CD4-positive, CD25-positive, alpha-beta regulatory T cell (primary cell): ENCODE measurements around the gene ALK. TPM values are rescaled to one million over a fixed set of nuclear protein-coding genes. Genes with fewer than 3 reads are reported as not detected.

Experiments
- ATAC-seq, 2 donors: fragments of 150-1000 bp; cut with Tn5 transposase; one replicate each; pipeline ENCODE4 v1.10.0; 2021; ENCODE audit warnings: low read depth in 2 of 2, moderate number of reproducible peaks in 2 of 2, moderate library complexity in 1 of 2
- DNase-seq, 3 donors: peaks; one replicate each; pipeline versions ENCODE4 v3.0.0 to v3.0.0-alpha.2; 2012 to 2022; ENCODE audit warnings: mixed read lengths in 1 of 3
- H3K27ac ChIP-seq: one replicate; pipeline ENCODE4 v1.7.0; 2013; ENCODE audit warnings: mild to moderate bottlenecking, low read length; ENCODE audit not compliant: insufficient read depth, poor library complexity, severe bottlenecking
- H3K27me3 ChIP-seq: one replicate; pipeline ENCODE4 v1.7.0; 2013; ENCODE audit warnings: low read length; ENCODE audit not compliant: control insufficient read depth, insufficient read depth
- H3K36me3 ChIP-seq: one replicate; pipeline ENCODE4 v1.7.0; 2013; ENCODE audit warnings: mild to moderate bottlenecking, low read length, moderate library complexity; ENCODE audit not compliant: control insufficient read depth, insufficient read depth
- H3K4me1 ChIP-seq: 2 replicates; pipeline ENCODE4 v1.7.0; 2013; ENCODE audit warnings: mild to moderate bottlenecking, low read length; ENCODE audit not compliant: insufficient read depth, control insufficient read depth, poor library complexity, severe bottlenecking
- H3K4me3 ChIP-seq: one replicate; pipeline ENCODE4 v1.7.0; 2013; ENCODE audit warnings: low read depth, mild to moderate bottlenecking, low read length, moderate library complexity
- H3K9me3 ChIP-seq, 2 experiments: 1 replicate in 1 of 2; 2 replicates in 1 of 2; pipeline ENCODE4 v1.7.0; 2013; ENCODE audit warnings: low read length in 2 of 2, mild to moderate bottlenecking in 1 of 2, moderate library complexity in 1 of 2; ENCODE audit not compliant: control insufficient read depth in 2 of 2
- H3K27ac Mint-ChIP-seq, 3 donors: one replicate each; pipeline ENCODE4 v1.8.0; 2020 to 2022; ENCODE audit warnings: mild to moderate bottlenecking in 3 of 3, mixed read lengths in 3 of 3, moderate library complexity in 2 of 3
- H3K27me3 Mint-ChIP-seq: one replicate; pipeline ENCODE4 v1.8.0; 2022; ENCODE audit warnings: mild to moderate bottlenecking, mixed read lengths
- H3K36me3 Mint-ChIP-seq: one replicate; pipeline ENCODE4 v1.8.0; 2020; ENCODE audit warnings: mixed read lengths
- H3K4me1 Mint-ChIP-seq, 4 donors: one replicate each; pipeline ENCODE4 v1.8.0; 2020 to 2022; ENCODE audit warnings: mixed read lengths in 4 of 4, mild to moderate bottlenecking in 1 of 4
- H3K4me3 Mint-ChIP-seq, 4 donors: one replicate each; pipeline ENCODE4 v1.8.0; 2020 to 2022; ENCODE audit warnings: mild to moderate bottlenecking in 4 of 4, mixed read lengths in 4 of 4, moderate library complexity in 3 of 4
- H3K9me3 Mint-ChIP-seq, 7 donors: one replicate each; pipeline ENCODE4 v1.8.0; 2020 to 2022; ENCODE audit warnings: mixed read lengths in 7 of 7, mild to moderate bottlenecking in 3 of 7, moderate library complexity in 2 of 7
- polyA plus RNA-seq, 4 donors: library from polyadenylated mRNA; unstranded; fragments of 300-500 nt; fragmentation: Illumina TruSeq; gene quantifications; one replicate each; pipeline ENCODE4 v1.2.3, GENCODE V29; 2021
- total RNA-seq: library from RNA; stranded (reverse); gene quantifications from one replicate; pipeline ENCODE4 v1.2.3, GENCODE V29; 2022

The ALK gene
- total and polyA plus RNA-seq, 5 donors from 2014 or later: not detected

DNA sequence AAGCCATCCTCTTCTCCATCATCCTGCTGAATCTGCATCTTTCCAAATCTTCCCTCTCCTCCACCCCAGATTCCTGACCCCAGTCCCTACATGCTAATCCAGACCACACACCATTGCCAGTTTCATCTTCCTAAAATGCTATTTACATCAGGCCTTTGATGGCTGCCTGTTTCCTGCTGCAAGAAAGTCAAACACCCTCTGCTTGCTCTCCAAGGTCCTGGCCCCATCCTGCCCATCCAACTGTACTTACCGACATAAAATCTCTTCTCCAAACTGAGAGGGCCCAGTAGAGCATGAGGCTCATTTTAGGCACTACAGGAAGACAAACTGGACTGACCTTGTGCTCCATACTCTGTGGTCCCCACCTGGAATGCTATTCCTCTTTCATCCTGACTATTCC is 19.0 kb downstream of the ALK start:
- peak overlapping the region in 1 of 4 donors; percentile 44 for H3K4me3 Mint-ChIP-seq

DNA sequence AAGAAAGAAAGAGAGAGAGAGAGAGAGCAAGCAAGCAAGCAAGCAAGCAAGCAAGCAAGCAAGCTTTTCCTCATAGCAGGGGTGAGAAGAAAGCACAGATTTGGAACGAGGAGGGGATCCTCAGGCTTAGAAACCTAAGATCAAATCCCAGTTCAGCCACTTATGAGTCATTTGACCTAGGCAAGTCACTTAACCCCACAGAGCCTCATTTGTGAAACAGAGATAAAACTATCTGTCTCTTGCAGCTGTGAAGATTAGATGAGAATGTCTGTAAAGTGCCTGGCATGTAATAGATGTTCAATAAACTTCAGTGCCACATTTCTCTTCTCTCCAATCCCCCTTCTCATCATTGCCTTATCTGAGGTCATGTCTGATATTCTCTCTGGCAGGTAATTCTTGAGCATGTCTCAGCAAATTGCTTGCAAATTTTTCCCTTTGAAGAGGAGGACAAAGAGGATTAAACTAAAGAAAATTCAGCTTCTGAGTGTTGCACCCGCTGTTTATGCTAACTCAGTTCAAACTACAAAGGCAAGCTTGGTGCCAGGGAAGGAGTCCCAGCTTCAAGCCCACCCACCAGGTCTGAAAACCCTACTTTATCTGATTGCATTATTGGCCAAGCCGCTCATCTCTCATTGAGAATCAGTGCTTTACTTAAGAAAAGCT is 20.3 kb downstream of the ALK start:
- Mint-ChIP-seq H3K9me3 (peaks cover 0 to 4% (median 0%) of the 10 kb centered on the region in 7 donors), H3K4me3 (no peak overlapping the region), H3K36me3 (no peaks in the 10 kb centered on the region), H3K4me1 (no peaks in the 10 kb centered on the region), H3K27me3 (peaks cover 28% of the 10 kb centered on the region), H3K27ac (no peak overlapping the region)
- DNase-seq (no peak), ATAC-seq (no peak)
- H3K27me3 ChIP-seq: peaks cover 2% of the 10 kb centered on the region
- no peak overlapping the region for H3K4me3 ChIP-seq
- H3K36me3 ChIP-seq: no peaks in the 10 kb centered on the region
- H3K4me1 ChIP-seq: no peaks in the 10 kb centered on the region
- H3K9me3 ChIP-seq: no peaks in the 10 kb centered on the region
- H3K27ac ChIP-seq: no peak overlapping the region

More for the DNA sequence above, 19.0 kb downstream of the ALK start:
- H3K36me3 ChIP-seq: no peaks in the 10 kb centered on the region
- no peak overlapping the region for H3K4me3 ChIP-seq
- Mint-ChIP-seq H3K36me3 (no peaks in the 10 kb centered on the region), H3K4me1 (no peaks in the 10 kb centered on the region), H3K27ac (no peak overlapping the region), H3K9me3 (peaks cover 0 to 4% (median 0%) of the 10 kb centered on the region in 7 donors), H3K27me3 (peaks cover 28% of the 10 kb centered on the region)
- DNase-seq (no peak), ATAC-seq (no peak)
- no peaks in the 10 kb centered on the region for H3K4me1 ChIP-seq
- H3K27me3 ChIP-seq: peaks cover 2% of the 10 kb centered on the region
- H3K9me3 ChIP-seq: no peaks in the 10 kb centered on the region
- no peak overlapping the region for H3K27ac ChIP-seq

GRCh38 chr2:29898999-29899398 is 22.4 kb downstream of the ALK start:
- Mint-ChIP-seq H3K36me3 (no peaks in the 10 kb centered on the region), H3K27ac (no peak overlapping the region), H3K27me3 (peaks cover 23% of the 10 kb centered on the region), H3K4me1 (no peaks in the 10 kb centered on the region), H3K4me3 (no peak overlapping the region), H3K9me3 (peaks cover 0 to 2% (median 0%) of the 10 kb centered on the region in 7 donors)
- H3K27ac ChIP-seq: no peak overlapping the region
- DNase-seq (no peak), ATAC-seq (no peak)
- no peaks in the 10 kb centered on the region for H3K9me3 ChIP-seq
- no peaks in the 10 kb centered on the region for H3K4me1 ChIP-seq
- H3K36me3 ChIP-seq: no peaks in the 10 kb centered on the region
- no peak overlapping the region for H3K4me3 ChIP-seq
- H3K27me3 ChIP-seq: peaks cover 2% of the 10 kb centered on the region

- H3K27ac ChIP-seq: no peak overlapping the region
- DNase-seq (no peak), ATAC-seq (no peak)
- no peak overlapping the region for H3K4me3 ChIP-seq
- H3K36me3 Mint-ChIP-seq: no peaks in the 10 kb centered on the region
- H3K4me3 Mint-ChIP-seq: no peak overlapping the region
- H3K4me1 ChIP-seq: no peaks in the 10 kb centered on the region
- no peaks in the 10 kb centered on the region for H3K4me1 Mint-ChIP-seq
- peaks cover 0 to 4% (median 0%) of the 10 kb centered on the region in 7 donors for H3K9me3 Mint-ChIP-seq
- peaks cover 2% of the 10 kb centered on the region for H3K27me3 ChIP-seq
- no peaks in the 10 kb centered on the region for H3K36me3 ChIP-seq
- no peaks in the 10 kb centered on the region for H3K9me3 ChIP-seq
- peaks cover 11% of the 10 kb centered on the region for H3K27me3 Mint-ChIP-seq
- no peak overlapping the region for H3K27ac Mint-ChIP-seq
Observed at GRCh38 chr2:29894822-29895614, 26.4 kb downstream of the ALK start.

DNA sequence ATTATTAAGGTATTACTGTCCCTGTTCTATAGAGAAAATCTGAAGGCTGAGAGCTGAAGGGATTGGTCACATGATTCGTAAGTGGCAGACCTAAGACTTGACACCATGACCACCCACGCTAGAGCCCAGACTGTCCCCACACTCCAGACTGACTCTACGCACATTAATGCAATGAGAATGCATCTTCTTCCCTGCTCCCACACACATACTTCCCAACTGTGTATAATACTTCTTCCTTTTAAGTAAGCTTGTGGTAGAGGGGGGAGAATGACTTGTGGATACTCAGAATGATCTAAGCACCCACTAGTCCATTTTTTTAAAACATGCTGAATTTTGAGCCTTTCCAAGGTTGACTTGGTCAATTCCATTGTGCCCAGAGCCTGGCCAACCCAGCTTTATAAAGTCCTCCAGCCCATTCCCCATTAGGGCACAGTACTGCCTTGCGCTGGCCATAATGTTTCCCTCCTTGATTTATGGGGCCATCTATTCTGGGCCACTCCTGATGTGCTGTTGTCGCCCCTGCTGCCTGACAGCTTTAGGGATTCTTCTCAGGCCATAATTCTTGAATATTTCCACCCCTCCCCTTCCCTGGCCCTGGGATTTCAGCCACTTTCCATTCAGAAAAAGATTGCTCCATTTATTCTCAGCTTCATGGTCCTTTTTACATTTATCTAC is 28.7 kb downstream of the ALK start:
- Mint-ChIP-seq H3K4me1 (no peaks in the 10 kb centered on the region), H3K4me3 (no peak overlapping the region), H3K9me3 (peaks cover 0 to 4% (median 0%) of the 10 kb centered on the region in 7 donors), H3K27me3 (peaks cover 8% of the 10 kb centered on the region), H3K27ac (no peak overlapping the region), H3K36me3 (no peaks in the 10 kb centered on the region)
- ATAC-seq: no peak
- DNase-seq: no peak
- H3K4me3 ChIP-seq: no peak overlapping the region
- no peaks in the 10 kb centered on the region for H3K4me1 ChIP-seq
- no peaks in the 10 kb centered on the region for H3K36me3 ChIP-seq
- H3K9me3 ChIP-seq: no peaks in the 10 kb centered on the region
- H3K27ac ChIP-seq: no peak overlapping the region
- peaks cover 2% of the 10 kb centered on the region for H3K27me3 ChIP-seq

GRCh38 chr2:29881089-29881730 is 40.2 kb downstream of the ALK start:
- peaks cover 10% of the 10 kb centered on the region for H3K27me3 Mint-ChIP-seq
- Histone ChIP-seq H3K4me1 (no peaks in the 10 kb centered on the region), H3K27me3 (peaks cover 5% of the 10 kb centered on the region), H3K27ac (no peak overlapping the region), H3K9me3 (no peaks in the 10 kb centered on the region), H3K4me3 (no peak overlapping the region), H3K36me3 (no peaks in the 10 kb centered on the region)
- H3K27ac Mint-ChIP-seq: no peak overlapping the region
- ATAC-seq (no peak), DNase-seq (no peak)
- H3K9me3 Mint-ChIP-seq: peaks cover 0 to 7% (median 0%) of the 10 kb centered on the region in 7 donors
- H3K36me3 Mint-ChIP-seq: no peaks in the 10 kb centered on the region
- no peaks in the 10 kb centered on the region for H3K4me1 Mint-ChIP-seq
- no peak overlapping the region for H3K4me3 Mint-ChIP-seq

DNA sequence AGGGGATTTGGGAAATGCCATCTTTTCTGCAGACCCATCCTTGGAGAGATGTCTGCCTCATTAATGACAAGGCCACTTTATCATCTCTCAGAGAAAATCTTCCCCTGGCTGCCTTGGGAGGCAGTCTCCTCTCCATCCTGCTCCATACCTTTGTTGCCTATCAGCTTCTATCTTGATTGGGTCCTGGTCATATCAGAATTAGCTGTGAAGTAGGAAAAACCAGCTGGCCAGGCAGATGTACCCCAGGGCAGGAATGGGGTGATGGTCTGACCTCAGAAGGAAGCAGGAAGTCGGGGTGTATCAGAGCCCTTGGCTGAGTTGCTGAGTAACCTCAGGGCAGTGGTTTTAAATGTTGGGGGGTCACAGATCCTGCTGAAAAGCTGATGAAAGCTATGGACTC is 41.3 kb downstream of the ALK start:
- Histone ChIP-seq H3K27ac (no peak overlapping the region), H3K9me3 (no peaks in the 10 kb centered on the region), H3K4me3 (no peak overlapping the region), H3K4me1 (no peaks in the 10 kb centered on the region), H3K27me3 (peaks cover 5% of the 10 kb centered on the region), H3K36me3 (no peaks in the 10 kb centered on the region)
- DNase-seq: no peak
- Mint-ChIP-seq H3K9me3 (peaks cover 0 to 7% (median 0%) of the 10 kb centered on the region in 7 donors), H3K27me3 (peaks cover 10% of the 10 kb centered on the region), H3K27ac (no peak overlapping the region), H3K4me3 (no peak overlapping the region), H3K4me1 (no peaks in the 10 kb centered on the region), H3K36me3 (no peaks in the 10 kb centered on the region)
- ATAC-seq: no peak
